Smooth muscle cell (in vitro differentiated cells): Measurements from ENCODE around the gene JMJD1C. TPM values are rescaled to one million over a fixed set of nuclear protein-coding genes. Genes with fewer than 3 reads are reported as not detected.
A peak's percentile ranks its signal among the peaks of the same experiment; 100 is the strongest.

Experiments
- DNase-seq: peaks from one replicate; lab custom pipeline; 2025; ENCODE audit not compliant: unreplicated experiment; lab: John Stamatoyannopoulos, UW
- H2AFZ ChIP-seq: fragments of 200-600 bp; sonication (generic); 2 replicates; pipeline ENCODE4 v1.6.0; 2016; ENCODE audit warnings: antibody characterized with exemption, low read depth, mild to moderate bottlenecking
- H3F3A ChIP-seq: fragments of 200-600 bp; sonication (generic); 2 replicates; pipeline ENCODE4 v1.6.0; 2017; ENCODE audit warnings: antibody characterized with exemption, low read depth
- H3K27ac ChIP-seq: fragments of 200-600 bp; sonication (generic); 2 replicates; pipeline ENCODE4 v1.5.1; 2016; ENCODE audit warnings: low read depth, mild to moderate bottlenecking
- H3K27me3 ChIP-seq: fragments of 200-600 bp; sonication (generic); 2 replicates; pipeline ENCODE4 v1.6.1; 2016; ENCODE audit warnings: low read depth, mild to moderate bottlenecking
- H3K36me3 ChIP-seq: fragments of 200-600 bp; sonication (generic); 2 replicates; pipeline ENCODE4 v1.5.1; 2016; ENCODE audit warnings: low read depth
- H3K4me1 ChIP-seq: fragments of 200-600 bp; sonication (generic); 2 replicates; pipeline ENCODE4 v1.5.1; 2016; ENCODE audit warnings: low read depth
- H3K4me2 ChIP-seq: fragments of 200-600 bp; sonication (generic); 2 replicates; pipeline ENCODE4 v1.6.0; 2016; ENCODE audit warnings: mild to moderate bottlenecking
- H3K4me3 ChIP-seq: fragments of 200-600 bp; sonication (generic); 2 replicates; pipeline ENCODE4 v1.5.1; 2016; ENCODE audit warnings: mild to moderate bottlenecking
- H3K79me2 ChIP-seq: fragments of 200-600 bp; sonication (generic); 2 replicates; pipeline ENCODE4 v1.6.0; 2016; ENCODE audit warnings: low read depth, mild to moderate bottlenecking
- H3K9ac ChIP-seq: fragments of 200-600 bp; sonication (generic); 2 replicates; pipeline ENCODE4 v1.6.0; 2016; ENCODE audit warnings: low read depth
- H3K9me3 ChIP-seq: fragments of 200-600 bp; sonication (generic); replicated peaks from 2 replicates; pipeline ENCODE4 v1.5.1; 2016; ENCODE audit warnings: low read depth
- H4K20me1 ChIP-seq: fragments of 200-600 bp; sonication (generic); 2 replicates; pipeline ENCODE4 v1.6.0; 2016; ENCODE audit warnings: low read depth
- WGBS: methylation state at CpG from one replicate; pipeline ENCODE4 v1.1.7; 2016; ENCODE audit warnings: low lambda C conversion rate; 5-methylcytosine and 5-hydroxymethylcytosine counted together
- polyA plus RNA-seq: library from polyadenylated mRNA; unstranded; fragments of >200 nt; fragmentation: Nextera tagmentation; extraction: Ambion mirVana; gene quantifications from 2 replicates; pipeline ENCODE4 v1.2.1, GENCODE V29; 2016
- total RNA-seq: library from RNA; depleted of rRNA; stranded (reverse); fragments of >200 nt; gene quantifications from 2 replicates; pipeline ENCODE4 v1.2.3, GENCODE V29; 2014
- TF ChIP-seq, protein P1 (sequence below): fragments of 200-600 bp; sonication (generic); IDR thresholded peaks from 2 replicates; pipeline ENCODE4 v1.5.1; 2017; ENCODE audit warnings: borderline replicate concordance, mild to moderate bottlenecking, antibody characterized with exemption; ENCODE audit not compliant: insufficient read depth, poor library complexity, severe bottlenecking

JMJD1C gene
- total and polyA plus RNA-seq, 2 experiments from 2014 or later, result 28.5 to 132 TPM

DNA sequence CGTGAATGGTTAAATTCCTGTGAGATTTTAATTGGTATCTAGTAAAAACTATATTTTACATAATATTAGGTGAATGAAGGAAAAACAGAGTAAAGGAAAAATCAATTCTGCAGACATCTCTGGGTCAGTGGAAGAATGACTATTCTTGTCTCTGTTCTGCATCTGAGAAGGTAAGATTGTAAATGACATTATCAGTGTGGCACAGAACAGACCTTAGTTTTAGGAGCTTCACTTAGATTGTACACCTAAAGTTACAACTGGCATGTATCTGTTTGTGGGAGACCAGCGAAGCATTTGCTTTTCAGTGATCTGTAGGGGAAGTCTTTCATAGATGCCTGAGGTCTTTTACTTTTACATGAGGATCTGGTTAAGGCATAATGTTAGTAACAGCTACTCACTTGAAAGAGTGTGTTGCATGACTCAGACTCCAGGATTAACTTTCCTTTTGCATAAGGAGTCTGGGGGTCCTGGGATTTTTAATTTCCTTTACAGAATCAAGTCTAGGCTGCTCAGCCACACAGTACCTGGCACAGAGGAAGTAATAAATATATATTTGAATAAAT is 56.2 kb downstream of the JMJD1C start:
- Histone ChIP-seq H3K4me3 (no peak overlapping the region), H3K36me3 (no peaks in the 10 kb centered on the region), H3K79me2 (peaks cover 86% of the 10 kb centered on the region), H4K20me1 (peaks cover 36% of the 10 kb centered on the region), H3F3A (peaks cover 5% of the 10 kb centered on the region), H3K27me3 (no peaks in the 10 kb centered on the region), H3K9ac (no peak overlapping the region), H2AFZ (no peak overlapping the region), H3K4me1 (peaks cover 12% of the 10 kb centered on the region), H3K4me2 (peak overlapping the region; percentile 81), H3K27ac (peak overlapping the region; percentile 90), H3K9me3 (no peaks in the 10 kb centered on the region)
- DNase-seq, result no peak
- WGBS, result 34% methylated on average over 2 of the region's 2 CpGs
- TF ChIP-seq, protein P1, sequence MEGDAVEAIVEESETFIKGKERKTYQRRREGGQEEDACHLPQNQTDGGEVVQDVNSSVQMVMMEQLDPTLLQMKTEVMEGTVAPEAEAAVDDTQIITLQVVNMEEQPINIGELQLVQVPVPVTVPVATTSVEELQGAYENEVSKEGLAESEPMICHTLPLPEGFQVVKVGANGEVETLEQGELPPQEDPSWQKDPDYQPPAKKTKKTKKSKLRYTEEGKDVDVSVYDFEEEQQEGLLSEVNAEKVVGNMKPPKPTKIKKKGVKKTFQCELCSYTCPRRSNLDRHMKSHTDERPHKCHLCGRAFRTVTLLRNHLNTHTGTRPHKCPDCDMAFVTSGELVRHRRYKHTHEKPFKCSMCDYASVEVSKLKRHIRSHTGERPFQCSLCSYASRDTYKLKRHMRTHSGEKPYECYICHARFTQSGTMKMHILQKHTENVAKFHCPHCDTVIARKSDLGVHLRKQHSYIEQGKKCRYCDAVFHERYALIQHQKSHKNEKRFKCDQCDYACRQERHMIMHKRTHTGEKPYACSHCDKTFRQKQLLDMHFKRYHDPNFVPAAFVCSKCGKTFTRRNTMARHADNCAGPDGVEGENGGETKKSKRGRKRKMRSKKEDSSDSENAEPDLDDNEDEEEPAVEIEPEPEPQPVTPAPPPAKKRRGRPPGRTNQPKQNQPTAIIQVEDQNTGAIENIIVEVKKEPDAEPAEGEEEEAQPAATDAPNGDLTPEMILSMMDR, result no peak

DNA sequence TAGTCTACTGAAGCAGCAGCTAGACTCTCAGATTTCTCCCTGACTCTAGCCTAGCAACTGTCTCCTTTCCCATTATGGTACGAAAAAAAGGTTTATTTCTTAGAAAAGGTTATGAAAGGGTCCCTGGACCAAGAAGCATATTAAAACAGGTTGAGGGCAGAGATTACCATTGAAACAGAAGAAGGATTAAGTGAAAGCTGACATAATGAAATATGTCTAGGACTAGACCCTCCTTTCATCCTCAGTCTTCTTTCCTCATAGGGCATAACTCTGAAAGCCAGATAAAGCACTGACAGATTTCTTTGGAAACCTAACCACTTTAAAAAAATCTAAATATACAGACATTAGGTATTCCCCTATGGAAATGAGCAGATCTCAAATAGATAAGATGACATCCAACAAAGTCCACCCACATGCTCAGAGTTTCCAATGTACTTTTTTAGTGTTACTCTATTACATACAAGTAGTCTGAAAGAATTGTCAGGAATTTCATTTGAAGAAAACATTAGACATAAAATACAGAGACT is 58.6 kb downstream of the JMJD1C start:
- Histone ChIP-seq H3K4me1 (peaks cover 12% of the 10 kb centered on the region), H2AFZ (no peak overlapping the region), H3K9me3 (no peaks in the 10 kb centered on the region), H3K4me2 (no peak overlapping the region), H3K27me3 (no peaks in the 10 kb centered on the region), H3F3A (peaks cover 5% of the 10 kb centered on the region), H3K4me3 (no peak overlapping the region), H3K79me2 (peaks cover 86% of the 10 kb centered on the region), H3K27ac (no peak overlapping the region), H4K20me1 (peaks cover 39% of the 10 kb centered on the region), H3K9ac (no peak overlapping the region), H3K36me3 (no peaks in the 10 kb centered on the region)
- TF ChIP-seq, protein P1, result no peak
- 96% methylated on average over 1 of the region's 1 CpG for WGBS
- DNase-seq, result no peak

- no peak overlapping the region for H3K27ac ChIP-seq
- no peaks in the 10 kb centered on the region for H3F3A ChIP-seq
- no peak overlapping the region for H2AFZ ChIP-seq
- H3K79me2 ChIP-seq, result peaks cover 97% of the 10 kb centered on the region
- H3K27me3 ChIP-seq, result no peaks in the 10 kb centered on the region
- no peaks in the 10 kb centered on the region for H3K9me3 ChIP-seq
- peaks cover 13% of the 10 kb centered on the region for H4K20me1 ChIP-seq
- TF ChIP-seq, protein P1, result no peak
- no peak overlapping the region for H3K9ac ChIP-seq
- H3K36me3 ChIP-seq, result no peaks in the 10 kb centered on the region
- no peak overlapping the region for H3K4me3 ChIP-seq
- no peaks in the 10 kb centered on the region for H3K4me1 ChIP-seq
- WGBS, result 95% methylated on average over 7 of the region's 7 CpGs
- no peak for DNase-seq
- H3K4me2 ChIP-seq, result no peak overlapping the region
Observed at GRCh38 chr10:63396133-63396761, 69.5 kb downstream of the JMJD1C start.
